HG03565 (cell line): ENCODE results near the gene PTPRA.
"Not testable (repeated sequence)": the region's sequence is repeated elsewhere in the genome, so short reads cannot be mapped to it uniquely, and the experiment has no call there.

Source experiments
- ATAC-seq: cut with Tn5 transposase; IDR thresholded peaks from one replicate; pipeline ENCODE4 v1.9.1; 2021; ENCODE audit warnings: mild to moderate bottlenecking, moderate library complexity; ENCODE audit not compliant: unreplicated experiment

Gene PTPRA

DNA sequence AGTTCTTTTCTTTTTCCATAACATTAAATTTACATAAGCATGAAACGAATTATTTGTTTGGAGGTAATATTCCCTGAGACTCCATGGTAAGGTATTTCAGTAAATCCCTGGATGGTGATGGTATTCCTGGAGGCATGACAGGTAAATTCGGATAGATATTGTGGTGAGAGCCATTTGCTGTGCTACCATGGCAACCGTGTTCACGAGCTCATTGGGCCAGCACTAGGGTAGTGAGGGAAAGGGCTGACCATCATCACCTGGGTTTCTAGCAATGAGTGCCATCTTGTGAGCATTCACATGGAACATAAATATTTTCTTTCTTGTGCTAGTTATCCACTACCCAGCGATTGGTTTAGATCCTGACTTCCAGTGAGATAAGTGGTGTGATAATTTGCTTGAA, 118.3 kb downstream of the PTPRA start:
- no peak for ATAC-seq

DNA sequence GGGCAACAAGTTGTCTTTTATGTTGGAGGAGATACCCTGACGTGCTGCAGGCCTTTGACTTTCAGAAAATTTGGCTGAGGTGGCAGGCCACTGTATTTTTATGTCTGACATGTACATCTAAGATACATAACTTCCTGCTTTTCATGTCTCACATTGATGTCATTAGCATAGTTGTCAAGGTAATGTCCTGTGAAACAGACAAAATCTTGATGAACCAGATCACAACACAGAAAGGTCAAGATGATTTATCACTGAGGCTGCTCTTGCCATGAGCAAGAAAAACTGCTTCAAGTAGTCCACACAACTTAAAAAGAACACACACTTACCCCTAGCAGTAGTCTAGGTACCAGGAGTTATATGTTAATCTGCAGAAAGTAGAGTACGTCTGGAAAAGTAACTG, 120.0 kb downstream of the PTPRA start:
- ATAC-seq = no peak

DNA sequence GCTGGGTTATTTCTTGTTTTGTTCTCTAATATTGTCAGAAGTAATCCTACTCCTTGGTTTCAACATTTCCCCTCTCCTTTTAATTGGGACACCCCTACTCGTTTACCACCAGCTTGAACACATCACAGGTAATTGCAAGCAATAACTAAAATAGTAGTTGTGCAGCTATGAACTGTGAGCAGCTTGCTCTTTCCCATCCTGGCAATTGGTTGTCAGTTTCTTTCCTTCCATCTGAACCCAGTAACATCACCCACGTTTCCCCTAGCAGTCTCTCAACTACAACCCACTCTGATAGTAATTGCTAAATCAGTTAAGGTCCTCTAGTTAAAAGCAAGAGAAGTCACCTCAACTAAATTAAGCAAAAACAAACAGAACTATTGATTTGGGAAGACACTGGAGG, 122.5 kb downstream of the PTPRA start:
- no peak for ATAC-seq

DNA sequence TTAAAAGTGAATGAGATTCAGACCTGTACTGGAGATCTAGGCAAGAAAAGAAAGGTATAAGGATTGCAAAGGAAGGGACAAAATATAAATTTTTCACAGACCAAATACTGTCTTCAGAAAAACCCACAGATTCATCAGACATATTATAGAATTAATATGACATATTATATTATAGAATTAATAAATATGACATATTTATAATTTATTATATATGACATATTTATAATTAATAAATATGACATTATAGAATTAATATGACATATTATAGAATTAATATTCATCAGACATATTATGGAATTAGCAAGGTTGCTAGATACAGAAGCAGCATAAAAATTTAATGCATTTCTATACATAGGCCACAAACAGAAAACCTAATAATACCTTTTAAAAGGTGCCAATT, 125.4 kb downstream of the PTPRA start:
- no peak for ATAC-seq

DNA sequence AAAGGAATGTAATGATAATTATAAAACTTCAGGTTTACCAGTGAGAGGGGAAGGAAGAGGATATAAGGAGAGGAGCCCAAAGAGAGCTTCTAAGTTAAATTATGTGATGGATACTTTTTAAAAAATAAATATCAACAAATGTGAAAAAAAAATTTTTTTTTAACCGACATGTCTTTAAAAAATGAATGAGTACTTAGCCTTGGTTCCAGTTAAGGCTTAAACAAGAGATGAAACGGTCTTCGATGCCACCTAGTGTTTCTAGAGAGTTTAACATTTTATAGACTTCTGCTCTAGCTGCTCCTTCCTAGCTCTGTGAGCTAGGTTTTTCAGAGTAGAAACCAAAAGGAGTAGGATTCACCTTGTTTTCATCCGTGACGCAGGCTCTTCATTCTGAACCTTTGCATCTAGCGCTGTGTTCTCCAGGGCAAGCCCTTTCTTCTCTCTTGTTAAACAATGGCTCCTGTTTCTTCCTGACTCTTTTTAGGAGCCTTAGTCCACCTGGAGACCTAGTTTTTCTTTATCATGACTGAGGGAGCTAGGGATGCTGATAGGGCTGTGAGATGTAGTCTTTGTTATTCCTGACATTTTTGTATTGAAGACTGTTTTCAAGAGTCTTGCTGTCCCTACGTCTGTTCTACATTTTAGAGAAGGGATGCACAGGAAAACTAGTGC, 127.7 kb downstream of the PTPRA start:
- no peak for ATAC-seq

DNA sequence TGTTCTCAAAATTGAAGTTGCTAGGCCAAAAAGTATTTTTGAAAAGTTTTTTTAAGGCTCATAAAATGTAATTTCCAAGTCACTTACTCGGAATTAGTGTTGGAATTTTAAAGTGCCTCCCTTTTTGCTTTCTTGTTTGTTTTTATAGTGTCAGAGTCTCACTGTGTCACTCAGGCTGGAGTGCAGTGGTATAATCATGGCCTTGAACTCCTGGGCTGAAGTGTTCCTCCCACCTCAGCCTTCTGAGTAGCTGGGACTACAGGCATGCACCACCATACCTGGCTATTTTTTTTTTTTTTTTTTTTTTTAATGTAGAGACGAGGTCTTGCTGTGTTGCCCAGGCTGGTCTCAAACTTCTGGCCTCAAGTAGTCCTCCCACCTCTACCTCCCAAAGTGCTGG, 130.1 kb downstream of the PTPRA start:
- ATAC-seq = no peak

DNA sequence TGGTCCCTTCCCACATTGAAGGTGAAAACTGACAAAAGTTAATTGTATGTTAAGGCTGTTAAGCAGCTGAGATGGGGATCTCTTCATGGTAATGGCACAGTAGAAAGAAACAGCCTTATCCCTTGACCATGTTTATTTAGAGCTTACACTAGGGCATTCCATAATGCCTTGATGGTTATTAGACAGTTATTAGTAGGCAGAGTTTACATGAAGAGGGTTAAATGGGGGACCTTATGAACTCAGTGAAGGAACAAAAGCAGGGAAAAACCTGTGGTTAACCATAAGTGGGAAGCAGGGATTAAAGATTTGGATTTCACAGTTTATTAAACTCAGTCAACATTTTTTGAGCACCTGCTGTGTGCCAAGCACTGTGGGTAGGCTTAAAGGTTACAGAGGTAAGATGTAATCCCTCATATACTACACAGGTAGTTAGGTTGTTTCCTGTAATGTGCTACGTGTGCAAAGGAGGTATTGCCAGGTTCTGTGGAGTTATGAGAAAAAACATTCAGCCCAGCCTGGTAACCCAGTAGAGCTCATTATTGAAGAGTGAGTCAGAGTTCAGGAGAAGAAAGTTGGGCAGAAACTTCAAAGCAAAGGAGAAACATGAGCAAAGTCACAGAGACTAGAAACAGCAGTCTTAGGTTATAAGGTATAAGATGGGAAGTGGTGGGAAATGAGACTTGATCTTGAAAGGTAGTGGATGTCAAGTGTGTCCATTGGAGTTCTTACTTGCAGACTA, 137.9 kb downstream of the PTPRA start:
- ATAC-seq = no peak

DNA sequence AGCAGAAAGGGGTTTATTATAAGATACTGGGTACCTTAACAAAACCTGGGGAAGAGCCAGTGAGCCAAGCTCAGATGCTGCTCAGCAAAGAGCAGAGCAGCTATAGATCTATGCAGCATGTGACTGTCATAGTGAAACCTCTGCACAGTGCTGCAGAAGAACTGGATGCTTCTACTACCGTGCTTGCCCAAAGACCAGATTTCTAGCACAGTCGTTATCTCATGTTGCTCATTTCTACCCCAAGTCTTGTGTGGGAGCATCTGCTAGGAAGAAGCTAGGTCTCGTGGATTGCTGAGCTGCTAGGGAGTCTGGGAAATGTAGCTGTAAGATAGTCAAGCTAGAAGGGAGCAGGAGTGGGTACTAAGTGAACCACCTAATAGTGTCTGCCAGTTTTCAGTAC, 138.5 kb downstream of the PTPRA start:
- no peak for ATAC-seq

DNA sequence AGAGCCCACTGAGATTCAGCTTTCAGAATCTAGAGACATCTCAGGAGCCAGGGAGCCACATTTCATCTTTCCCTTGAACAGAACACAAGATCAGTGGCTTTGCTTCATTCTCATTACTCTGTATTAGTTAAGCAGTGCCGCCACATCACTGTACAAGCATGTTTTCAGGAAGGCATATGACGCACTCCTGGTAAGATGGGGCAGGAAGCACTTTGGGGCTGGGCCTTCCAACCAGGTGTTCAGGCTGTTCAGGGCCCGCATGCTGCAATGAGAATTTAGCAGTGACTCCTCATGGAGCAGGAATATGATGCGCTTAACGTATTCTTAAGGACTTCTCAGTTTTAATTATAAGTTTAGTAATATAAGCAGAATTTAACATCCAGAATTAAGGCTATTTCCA, 140.5 kb downstream of the PTPRA start:
- no peak for ATAC-seq

DNA sequence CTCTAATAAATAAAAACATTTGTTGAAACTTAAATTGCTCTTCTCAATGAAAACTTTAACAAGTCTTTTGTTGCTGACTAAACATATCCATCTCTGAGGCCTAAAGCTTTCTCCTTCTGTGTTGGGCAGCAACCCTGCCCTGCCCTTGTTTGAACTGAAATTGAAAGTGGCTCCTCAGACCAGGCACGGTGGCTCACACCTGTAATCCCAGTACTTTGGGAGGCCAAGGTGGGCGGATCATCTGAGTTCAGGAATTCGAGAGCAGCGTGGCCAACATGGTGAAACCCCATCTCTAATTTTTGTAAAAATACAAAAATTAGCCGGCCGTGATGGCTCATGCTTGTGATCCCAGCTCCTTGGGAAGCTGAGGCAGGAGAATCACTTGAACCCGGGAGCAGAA, 140.9 kb downstream of the PTPRA start:
- ATAC-seq = no peak

DNA sequence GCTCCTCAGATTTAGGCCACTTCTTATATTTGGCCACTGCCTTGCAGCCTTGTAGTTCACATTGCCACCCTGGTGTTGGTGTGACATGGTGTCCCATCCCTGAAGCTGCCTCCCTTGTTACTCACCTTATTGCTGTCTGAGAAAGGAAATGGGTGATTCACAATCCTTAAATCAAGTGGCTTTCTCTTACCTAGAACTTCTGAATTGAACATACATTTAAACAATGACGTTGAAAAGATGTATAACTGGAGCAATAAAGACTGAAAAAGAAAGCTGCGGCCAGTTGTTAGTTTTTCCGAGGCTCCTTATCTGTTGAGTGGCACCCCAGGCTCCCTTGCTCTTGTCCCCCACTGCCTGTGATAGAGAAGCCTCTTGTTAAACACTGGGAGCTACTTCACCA, 141.4 kb downstream of the PTPRA start:
- ATAC-seq = no peak

DNA sequence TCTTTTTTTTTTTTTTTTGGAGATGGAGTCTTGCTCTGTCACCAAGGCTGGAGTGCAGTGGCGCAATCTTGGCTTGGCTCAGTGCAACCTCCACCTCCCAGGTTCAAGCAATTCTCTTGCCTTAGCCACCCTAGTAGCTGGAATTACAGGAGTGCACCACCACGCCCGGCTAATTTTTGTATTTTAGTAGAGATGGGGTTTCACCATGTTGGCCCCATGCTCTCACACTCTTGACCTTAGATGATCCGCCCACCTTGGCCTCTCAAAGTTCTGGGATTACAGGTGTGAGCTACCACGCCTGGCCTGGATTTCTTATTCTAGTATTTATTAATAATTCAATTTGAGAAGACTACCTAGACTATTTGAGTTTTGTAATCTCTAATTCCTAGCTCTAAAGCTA, 142.0 kb downstream of the PTPRA start:
- not testable (repeated sequence) for ATAC-seq

DNA sequence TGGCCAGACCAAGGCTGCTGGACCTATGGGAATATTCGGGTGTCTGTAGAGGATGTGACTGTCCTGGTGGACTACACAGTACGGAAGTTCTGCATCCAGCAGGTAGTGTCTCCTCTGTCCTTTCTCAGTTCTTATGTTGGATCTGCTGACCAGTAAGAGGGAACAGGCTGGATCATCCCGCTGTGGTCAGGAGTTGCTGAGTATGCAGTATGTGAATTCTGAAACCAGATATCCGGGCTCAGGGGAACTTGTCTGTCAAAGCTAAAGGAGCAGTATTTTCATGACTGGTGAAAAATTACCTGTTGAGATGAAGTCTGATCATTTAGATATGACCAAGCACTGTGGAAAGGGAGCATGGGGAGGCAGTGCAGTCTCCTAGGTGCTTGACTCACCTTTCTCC, 148.0 kb downstream of the PTPRA start:
- no peak for ATAC-seq

DNA sequence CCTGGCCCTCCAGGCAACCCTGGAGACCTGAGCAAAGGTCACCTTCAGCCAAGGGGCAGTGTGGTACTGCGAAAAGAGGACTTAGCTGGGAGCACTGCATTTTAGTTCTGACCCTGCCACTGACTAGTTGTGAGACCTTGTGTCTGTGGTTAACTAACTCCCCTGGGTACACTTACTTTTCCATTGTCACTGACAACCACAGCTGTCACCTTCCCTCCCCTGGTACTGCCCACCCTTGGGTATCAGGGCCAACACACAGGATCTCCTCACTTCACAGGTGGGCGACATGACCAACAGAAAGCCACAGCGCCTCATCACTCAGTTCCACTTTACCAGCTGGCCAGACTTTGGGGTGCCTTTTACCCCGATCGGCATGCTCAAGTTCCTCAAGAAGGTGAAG, 148.5 kb downstream of the PTPRA start:
- no peak for ATAC-seq

DNA sequence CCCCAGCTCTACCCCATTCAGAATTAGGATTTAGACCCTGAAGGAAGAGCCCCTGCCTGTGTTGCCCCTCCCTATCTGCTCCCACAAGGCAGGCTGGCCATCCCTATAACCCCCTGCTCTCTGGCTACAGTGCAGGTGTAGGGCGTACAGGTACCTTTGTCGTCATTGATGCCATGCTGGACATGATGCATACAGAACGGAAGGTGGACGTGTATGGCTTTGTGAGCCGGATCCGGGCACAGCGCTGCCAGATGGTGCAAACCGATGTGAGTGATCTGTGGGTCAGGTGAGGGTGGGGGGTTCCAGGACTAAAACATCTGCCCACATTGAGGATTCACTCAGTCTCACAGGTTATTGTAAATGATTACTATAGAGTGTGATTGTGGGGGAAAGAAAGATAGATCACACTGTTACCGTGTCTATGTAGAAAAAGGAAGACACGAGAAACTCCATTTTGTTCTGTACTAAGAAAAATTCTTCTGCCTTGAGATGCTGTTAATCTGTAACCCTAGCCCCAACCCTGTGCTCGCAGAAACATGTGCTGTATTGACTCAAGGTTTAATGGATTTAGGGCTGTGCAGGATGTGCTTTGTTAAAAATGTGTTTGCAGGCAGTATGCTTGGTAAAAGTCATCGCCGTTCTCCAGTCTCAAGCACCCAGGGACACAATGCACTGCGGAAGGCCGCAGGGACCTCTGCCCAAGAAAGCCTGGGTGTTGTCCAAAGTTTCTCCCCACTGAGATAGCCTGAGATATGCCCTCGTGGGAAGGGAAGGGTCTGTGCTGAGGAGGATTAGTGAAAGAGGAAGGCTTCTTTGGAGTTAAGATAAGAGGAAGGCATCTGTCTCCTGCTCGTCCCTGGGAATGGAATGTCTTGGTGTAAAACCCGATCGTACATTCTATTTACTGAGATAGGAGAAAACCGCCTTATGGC, 149.5 kb downstream of the PTPRA start:
- not testable (repeated sequence) for ATAC-seq

DNA sequence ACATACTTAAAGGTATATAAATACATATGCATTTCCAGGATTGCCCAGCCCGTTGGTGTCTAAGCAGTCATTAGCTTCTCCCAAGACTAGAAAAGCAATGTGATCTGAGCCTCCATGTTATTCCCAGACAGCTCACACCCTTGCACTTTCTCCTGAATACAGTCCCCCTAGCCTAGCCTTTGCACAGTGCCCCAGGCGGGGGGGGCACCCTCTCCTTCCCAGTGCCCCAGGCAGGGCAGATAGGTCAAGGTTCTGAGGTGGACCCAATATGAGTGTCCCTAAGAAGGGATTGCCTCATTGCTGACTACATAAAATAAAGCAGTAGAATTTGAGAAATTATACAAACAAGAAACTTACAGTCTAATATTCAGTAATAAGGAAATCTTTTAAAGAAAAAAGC, 154.7 kb downstream of the PTPRA start:
- no peak for ATAC-seq

DNA sequence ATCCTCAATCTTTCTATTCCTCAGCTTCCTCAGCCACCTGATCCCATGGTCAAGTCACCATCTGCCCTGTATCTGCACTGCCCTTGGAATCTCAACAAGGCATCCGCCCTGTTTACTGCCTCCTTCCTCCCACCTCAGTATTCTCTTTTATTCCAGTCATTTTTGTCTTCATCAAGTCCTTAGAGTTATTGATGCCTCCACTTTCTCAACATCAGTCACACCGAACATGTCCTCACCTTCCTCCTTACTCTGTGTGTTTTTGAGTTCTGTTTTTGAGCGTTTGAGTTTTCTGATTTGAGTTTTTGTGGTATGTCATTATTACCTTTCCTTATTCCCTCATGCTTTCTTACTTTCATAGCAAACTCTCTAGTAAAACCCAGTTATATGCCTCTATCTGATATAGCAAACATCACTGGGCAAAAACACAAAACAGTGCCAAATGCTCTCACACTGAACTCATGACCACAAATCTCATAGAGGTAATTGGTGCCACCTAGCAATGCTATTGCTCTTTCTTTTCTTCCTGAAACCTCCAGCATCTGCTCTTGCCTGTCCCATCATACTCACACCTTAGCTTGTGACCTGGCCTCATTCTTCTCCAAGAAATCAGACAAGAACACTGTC, 158.4 kb downstream of the PTPRA start:
- no peak for ATAC-seq

DNA sequence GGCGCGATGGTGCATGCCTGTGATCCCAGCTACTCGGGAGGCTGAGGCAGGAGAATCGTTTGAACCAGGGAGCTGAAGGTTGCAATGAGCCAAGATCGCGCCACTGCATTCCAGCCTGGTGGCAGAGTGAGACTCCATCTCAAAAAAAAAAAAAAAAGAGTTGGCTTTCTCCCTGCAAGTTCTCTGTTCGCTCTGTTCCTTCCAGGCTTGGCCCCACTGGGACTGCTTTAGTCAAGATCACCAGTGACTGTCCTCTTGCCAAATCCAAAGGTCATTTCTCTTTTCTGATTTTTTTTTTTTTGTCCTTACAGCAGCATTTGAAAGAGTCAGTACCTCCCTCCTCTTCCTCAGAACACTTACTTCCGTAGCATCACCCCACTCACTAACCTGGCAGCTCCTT, 159.3 kb downstream of the PTPRA start:
- ATAC-seq = no peak

DNA sequence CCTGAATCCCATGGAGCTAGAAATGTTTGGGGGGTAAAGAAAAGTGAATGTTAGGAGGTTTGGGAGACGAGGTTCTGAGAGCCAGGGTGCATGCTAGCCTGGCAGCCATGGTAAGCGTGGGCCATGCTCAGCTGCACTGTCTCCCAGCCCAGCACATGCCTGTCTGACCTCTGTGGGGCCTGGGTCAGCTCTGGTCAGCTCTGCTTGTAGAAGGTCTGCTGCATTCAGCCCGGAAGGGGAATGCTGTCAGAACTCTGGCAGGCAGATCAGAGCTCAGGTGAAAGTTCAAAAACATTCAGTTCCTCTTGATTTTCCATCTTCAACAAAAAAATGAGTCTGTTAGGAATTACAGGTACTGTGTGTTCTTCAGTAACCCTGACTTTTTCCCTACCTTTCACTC, 164.4 kb downstream of the PTPRA start:
- ATAC-seq = no peak

DNA sequence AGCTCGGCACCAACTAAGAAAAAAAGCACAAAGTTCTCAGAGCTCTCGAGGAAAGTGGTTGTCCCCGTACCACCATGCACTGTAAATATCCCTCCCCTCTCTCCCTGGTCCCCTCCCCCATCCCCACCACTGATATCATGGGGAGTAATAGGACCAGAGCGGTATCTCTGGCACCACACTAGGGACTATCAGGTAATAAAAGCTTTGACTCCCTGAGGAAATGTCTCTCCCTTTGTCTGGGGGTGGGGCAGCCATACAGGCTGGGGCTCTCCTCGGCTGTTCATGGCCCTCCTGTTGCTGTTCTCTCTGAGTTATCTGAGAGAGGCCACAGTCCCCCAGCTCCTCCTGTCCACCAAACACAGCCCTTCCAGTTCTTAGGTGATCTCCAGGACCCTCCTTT, 165.2 kb downstream of the PTPRA start:
- ATAC-seq = no peak

DNA sequence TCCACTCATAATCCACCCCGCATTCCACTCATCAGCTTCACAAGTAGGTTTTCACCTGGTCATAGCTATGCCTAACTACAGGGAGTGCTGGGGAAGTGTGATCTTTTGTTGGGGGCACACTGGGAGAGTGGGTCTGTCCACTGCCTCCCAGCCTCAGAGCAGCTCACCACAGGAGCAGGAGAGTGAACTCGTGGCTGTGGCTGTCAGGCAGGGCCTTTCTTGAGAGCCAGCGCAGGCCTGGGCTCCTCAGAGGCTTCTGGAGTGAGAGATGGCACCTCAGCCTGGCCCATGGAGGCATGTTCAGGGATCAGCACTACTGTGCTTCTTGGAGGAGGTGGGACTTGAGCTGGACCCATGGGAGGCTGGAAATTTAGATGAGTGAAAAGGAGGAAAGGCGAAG, 166.1 kb downstream of the PTPRA start:
- no peak for ATAC-seq
